Right lung (tissue), 10 donors: ENCODE data around the gene TMEM221. TPM values are rescaled to one million over a fixed set of nuclear protein-coding genes. Genes with fewer than 3 reads are reported as not detected.
A peak's percentile ranks its signal among the peaks of the same experiment; 100 is the strongest.

ENCODE experiments used
- DNase-seq, 2 donors: peaks; one replicate each; pipeline ENCODE4 v3.0.0-alpha.2; 2013
- long read RNA-seq, 8 donors: transcript quantifications; one replicate each; lab custom pipeline, GENCODE V29; 2026
- polyA plus RNA-seq, 5 donors: library from polyadenylated mRNA; unstranded; fragments of 120-200 nt; gene quantifications; one replicate each; pipeline versions ENCODE4 v1.2.1 to v1.2.3, GENCODE V29; 2013; ENCODE audit warnings: inconsistent platforms in 1 of 5, low replicate concordance in 1 of 5; ENCODE audit not compliant: insufficient read length in 5 of 5, insufficient read depth in 1 of 5

TMEM221 gene
- 1 to 10 TPM; 1.2 to 2.7 (median 1.7) TPM for polyA plus RNA-seq
- long read RNA-seq, donor 1 = 0 reads
- long read RNA-seq, donor 2 = 0 reads
- long read RNA-seq, donor 3 = 0 reads
- long read RNA-seq, donor 4 = 0 reads
- long read RNA-seq, donor 5 = 0 reads
- long read RNA-seq, donor 6 = 0 reads
- long read RNA-seq, donor 7, partial matches to known transcripts = 0 of 1 reads
- long read RNA-seq, donor 7, other reads (novel, unspliced or antisense) = 0 of 1 reads
- long read RNA-seq, donor 8 = 0 reads

DNA sequence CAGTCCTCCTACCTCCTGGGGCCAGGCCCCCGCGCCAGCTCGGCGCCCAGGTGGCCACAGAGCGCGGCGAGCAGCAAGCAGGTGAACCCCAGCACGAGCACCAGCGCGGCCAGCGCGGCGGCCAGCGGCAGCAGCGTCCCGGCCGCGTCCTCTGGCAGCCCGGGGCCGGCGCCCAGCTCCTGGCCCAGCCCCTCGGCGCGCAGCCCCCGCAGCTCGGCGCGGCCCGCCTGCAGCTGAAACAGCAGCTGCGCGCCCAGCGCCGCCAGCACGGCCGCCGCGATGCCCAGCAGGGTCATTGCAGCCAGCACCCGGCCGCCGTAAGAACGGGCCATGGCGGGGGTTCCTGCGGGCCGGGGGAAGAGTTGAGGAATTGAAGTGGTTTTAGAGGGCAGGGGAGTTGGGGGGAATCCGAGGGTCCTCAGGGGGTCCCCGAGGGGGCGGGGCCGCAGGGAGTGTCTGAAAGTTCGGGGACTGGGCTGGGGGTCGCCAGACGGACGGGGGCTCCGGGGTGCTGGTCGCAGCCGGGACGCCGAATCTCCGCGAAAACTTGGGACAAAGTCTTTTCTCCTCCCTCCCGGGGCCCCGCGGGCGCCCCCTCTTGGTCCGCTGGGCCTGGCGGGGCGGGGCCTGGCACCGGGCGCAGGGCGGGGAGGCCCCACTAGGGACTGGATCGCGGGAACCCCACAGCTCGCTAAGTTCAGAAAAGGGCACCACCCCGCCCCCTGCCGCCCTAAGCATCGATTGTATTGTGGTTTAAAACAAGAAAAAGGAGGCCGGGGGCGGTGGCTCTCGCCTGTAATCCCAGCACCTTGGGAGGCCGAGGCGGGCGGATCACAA lies at the start of gene TMEM221:
Gene TMEM221 (minus strand): TSS at position 538 of the 837 bp plus-strand sequence. CDS start 206 bp downstream, at position 332.
- peak in 1 of 2 donors; percentile 11 for DNase-seq

DNA sequence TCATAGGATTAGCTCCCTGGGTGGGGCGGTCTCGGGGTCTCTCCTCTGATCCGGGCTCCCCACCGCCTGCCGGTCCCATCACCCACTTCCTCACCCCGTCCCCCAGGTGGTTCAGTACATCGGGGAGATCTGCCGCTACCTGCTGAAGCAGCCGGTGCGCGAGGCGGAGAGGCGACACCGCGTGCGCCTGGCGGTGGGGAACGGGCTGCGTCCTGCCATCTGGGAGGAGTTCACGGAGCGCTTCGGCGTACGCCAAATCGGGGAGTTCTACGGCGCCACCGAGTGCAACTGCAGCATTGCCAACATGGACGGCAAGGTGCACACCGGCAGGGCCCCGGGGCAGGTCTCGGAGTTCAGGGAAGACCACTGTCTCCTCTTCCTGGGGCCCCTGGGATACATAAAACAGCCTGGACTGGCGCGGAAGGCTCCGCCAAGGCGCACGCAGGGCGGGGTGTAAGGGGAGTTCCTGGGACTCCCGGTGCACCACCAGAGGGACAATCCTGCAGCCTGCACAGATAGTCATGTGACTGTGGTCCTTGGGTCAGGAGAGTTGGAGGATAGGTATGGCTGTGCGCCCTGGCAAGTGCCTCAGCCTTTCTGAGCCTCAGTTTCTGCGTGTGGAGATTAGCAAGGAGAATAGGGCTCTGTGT lies 48.8 kb upstream of the TMEM221 start:
- DNase-seq = no peak

DNA sequence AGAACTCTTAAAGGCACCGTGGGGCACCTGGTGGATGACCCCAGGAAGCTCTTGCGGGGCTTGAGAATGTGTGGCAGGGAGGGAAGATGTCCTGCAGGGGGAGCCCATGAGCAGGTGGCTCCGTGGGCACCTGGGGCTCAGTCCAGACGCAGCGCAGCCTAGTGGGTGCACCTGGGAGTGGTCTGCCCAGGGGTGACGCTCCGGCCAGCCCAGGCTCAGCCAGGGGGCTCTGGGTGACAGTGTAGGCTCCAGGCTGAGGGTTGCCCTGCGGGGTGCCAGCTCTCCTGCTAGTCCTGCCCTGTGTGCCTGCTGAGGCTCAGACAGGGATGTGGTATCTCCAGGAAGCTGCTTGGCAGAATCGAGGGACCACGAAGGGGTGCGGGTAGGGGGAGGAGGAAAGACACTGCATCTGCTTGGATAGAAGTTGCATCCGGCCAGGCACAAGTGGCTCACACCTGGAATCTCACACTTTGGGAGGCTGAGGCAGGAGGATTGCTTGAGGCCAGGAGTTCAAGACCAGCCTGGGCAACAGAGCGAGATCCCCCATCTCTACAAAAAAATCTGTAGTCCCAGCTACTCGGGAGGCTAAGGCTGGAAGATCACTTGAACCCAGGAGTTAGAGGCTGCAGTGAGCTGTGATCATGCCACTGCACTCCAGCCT lies 48.0 kb upstream of the TMEM221 start:
- DNase-seq = peak in 1 of 2 donors; percentile 38

DNA sequence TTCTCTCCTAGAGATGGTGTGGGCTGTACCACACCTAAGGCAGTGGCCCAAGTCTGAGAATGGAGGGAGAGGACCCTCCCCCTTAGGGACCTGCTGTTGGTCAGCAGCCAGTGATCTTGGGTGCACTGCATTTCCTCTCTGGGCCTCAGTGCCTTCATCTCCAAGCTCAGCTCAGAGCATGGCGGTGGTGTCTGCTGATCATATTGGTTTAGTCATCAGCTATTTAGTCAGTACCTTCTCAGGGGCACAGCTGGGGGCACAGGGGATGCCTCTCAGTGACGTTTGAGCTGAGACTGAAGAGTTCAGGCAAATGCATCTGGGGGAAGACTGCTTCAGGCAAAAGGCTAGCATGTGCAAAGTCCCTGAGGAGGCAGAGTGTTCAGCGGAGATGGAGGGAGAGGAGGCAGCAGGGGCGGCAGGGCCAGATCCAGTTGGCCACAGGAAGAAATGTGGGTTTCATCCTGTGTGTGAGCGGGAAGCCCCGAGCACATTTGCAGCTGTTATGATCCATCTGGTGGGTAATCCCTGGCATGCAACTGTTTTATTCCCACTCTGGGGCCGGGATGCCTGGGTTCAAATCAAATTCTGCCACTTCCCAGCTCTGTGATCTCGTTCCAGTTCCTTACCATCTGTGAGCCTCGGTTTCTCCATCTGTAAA lies 47.3 kb upstream of the TMEM221 start:
- no peak for DNase-seq

DNA sequence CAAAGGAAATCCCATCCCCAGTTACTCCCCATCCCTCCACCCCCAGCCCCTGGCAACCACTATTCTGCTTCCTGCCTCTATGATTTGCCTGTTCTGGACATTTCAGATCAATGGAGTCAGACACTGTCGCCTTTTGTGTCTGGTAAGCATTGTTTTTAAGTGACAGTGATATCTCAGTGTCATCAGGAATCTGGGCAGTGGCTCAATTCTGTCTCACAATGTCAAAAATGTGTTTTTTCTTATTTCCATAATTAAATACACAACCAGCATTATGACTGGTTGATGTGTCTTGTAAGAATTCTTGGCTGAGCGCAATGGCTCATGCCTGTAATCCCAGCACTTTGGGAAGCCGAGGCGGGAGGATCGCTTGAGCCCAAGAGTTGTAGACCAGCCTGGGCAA lies 42.8 kb upstream of the TMEM221 start:
- no peak for DNase-seq

- no peak for DNase-seq
Observed at GRCh38 chr19:17490411-17490810, 41.9 kb upstream of the TMEM221 start.

GRCh38 chr19:17489392-17490030 lies 41.0 kb upstream of the TMEM221 start:
- no peak for DNase-seq

DNA sequence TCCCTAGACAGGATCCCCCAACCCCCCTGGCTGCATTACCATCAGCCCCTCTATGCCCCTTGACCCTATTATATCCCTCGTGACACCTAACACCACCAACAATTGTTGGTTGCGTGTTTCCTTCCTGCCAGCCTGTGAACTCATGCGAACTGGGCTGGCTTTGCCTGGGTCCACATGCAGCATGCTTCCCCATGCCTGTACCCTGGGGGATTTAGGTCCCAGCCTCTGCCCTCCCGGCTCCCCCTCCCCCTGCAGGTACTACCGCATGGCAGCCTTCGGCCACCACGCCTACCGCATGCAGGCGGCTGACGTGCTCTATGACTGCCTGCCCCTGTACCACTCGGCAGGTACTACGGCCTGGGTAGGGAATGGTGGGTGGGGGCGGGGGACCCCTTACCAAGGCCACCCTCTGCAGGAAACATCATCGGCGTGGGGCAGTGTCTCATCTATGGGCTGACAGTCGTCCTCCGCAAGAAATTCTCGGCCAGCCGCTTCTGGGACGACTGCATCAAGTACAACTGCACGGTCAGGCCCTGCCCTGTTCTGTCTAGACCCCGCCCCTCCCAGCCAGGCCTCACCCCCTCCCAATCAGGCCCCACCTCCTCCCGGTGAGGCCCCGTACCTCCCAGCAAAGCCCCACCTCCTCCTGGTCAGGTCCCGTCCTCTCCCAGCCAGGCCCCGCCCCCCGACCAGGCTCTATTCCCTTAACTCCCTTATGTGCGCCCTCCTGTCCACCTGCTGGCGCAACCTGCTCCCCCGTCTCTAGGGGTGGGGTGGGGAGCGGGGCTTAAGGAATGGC lies 40.3 kb upstream of the TMEM221 start:
- peak; percentile 45 to 61 for DNase-seq

DNA sequence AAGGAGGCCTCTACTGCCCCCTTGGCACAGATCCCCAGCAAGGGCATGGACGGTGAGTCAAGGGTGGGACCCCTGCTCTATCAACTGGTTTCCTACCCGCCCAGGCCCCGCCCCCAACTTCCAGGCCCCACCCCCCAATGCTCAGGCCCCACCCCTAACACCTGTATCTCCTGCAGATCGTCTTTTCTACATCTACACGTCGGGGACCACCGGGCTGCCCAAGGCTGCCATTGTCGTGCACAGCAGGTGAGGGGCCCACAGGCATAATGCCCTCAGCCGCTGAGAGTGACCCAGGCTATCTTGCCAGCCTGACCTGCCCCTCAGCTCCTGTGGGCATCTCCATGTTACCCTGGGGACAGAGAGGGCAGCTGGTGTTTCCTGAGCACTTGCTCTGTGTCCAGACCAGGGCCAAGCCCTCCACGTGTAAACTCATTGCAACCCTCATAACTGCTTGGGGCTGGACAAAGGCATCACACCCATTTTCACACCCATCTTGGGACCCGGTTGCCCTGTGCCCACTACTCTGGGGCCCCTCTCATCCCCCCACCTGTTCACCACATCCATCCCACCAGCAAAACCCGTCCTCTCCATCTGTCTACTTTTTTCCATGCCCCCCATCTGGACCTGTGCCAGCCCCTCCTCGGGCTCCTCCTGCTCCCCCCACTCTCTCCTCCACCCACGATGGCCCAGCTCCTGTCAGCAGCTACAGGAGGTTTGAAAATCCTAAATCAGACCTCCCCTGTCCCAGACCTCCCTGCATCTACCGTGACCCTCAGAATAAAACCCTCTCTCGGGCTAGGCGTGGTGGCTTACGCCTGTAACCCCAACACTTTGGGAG lies 39.0 kb upstream of the TMEM221 start:
- no peak for DNase-seq

DNA sequence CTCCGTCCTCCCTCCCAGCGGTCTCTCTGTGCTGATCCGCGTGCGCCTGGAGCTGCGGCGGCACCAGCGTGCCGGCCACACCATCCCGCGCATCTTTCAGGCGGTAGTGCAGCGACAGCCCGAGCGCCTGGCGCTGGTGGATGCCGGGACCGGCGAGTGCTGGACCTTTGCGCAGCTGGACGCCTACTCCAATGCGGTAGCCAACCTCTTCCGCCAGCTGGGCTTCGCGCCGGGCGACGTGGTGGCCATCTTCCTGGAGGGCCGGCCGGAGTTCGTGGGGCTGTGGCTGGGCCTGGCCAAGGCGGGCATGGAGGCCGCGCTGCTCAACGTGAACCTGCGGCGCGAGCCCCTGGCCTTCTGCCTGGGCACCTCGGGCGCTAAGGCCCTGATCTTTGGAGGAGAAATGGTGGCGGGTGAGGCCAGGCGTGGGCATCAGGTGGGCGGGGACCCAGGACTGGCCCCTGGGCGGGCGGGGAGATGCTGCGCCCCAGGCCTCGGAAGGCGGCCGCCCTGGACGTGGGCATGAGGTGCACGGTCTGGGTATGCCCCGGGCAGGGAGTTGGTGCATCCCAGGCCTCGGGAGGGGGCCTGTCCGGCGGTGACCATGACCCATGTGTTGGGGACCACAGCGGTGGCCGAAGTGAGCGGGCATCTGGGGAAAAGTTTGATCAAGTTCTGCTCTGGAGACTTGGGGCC lies 38.2 kb upstream of the TMEM221 start:
- DNase-seq = no peak

DNA sequence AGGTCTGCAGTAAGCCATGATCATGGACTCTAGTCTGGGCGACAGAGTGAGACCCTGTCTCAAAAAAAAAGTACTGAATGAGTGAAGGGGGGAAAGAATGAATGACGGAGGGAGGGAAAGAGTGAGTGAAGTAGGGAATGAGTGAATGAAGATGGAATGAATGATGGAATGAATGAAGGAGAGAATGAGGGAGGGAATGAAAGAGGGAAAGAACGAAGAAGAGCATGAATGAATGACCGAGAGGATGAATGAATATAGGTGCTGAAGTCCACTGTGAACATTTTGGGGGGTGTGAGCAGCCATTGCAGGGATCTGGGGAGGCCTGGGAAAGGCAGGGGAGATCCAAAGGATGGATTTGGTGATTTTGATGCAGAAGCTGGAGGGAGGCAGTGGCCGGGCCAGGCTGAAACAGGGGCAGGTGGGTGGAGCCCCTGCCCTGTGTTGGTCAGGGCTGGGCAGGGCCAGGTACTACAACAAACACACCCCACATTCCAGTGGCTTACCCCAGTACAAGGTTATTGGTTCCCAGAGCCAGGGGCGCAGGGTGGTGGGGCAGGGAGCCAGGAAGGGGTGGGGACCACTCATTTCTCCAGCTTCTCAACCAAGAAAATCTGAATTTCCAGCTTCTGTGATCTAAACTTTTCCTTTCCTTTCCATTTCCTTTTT lies 36.2 kb upstream of the TMEM221 start:
- DNase-seq = no peak

GRCh38 chr19:17483605-17484002 lies 35.1 kb upstream of the TMEM221 start:
- DNase-seq = no peak

GRCh38 chr19:17482877-17483604 lies 34.6 kb upstream of the TMEM221 start:
- no peak for DNase-seq

DNA sequence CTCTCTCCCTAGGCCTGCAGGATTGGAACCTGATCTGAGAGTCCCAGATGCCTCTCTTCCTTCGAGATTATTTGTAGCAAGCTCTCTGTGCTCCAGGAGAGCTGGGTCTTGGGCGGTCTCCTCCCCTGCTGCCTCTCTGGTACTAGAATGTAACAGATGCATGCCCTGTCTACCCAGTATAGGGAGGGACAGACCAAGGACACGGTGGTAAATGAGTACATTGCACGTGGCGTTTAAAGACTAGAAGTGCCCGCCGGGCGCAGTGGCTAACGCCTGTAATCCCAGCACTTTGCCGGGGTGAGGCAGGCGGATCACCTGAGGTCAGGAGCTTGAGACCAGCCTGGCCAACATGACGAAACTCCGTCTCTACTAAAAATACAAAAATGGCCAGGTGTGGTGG lies 33.5 kb upstream of the TMEM221 start:
- no peak for DNase-seq

DNA sequence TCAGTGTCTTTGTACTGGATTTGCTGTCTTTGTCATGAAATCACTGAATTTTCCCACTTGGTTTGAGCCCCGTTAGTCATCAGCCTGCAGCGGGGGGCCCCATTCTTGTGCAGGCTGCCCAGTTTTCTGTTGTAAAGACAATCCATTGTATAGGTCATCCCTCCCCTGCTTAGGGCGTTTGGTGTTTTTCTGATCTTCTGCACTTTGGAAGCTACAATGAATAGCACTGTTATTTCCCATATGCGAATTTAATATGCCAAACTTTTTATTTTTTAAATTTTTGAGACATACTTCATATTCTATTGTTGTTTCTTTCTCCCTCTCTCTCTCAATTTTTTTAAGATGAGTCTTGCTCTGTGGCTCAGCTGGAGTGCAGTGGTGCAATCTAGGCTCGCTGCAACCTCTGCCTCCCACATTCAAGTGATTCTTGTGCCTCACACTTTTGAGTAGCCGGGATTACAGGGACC lies 30.9 kb upstream of the TMEM221 start:
- no peak for DNase-seq

GRCh38 chr19:17475541-17476115 lies 27.2 kb upstream of the TMEM221 start:
- DNase-seq = peak in 1 of 2 donors; percentile 51
